Measurements from ENCODE around the gene KPRP.

Gene KPRP

DNA sequence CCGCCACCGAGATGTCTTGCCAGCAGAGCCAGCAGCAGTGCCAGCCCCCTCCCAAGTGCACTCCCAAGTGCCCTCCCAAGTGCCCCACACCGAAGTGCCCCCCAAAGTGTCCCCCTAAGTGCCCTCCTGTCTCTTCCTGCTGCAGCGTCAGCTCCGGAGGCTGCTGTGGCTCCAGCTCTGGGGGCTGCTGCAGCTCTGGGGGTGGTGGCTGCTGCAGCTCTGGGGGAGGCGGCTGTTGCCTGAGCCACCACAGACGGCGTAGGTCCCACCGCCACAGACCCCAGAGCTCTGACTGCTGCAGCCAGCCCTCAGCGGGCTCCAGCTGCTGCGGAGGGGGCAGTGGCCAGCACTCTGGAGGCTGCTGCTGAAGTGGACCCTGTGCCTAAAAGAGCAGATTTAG lies 18.5 kb downstream of the KPRP start:
- no peak for DNase-seq

DNA sequence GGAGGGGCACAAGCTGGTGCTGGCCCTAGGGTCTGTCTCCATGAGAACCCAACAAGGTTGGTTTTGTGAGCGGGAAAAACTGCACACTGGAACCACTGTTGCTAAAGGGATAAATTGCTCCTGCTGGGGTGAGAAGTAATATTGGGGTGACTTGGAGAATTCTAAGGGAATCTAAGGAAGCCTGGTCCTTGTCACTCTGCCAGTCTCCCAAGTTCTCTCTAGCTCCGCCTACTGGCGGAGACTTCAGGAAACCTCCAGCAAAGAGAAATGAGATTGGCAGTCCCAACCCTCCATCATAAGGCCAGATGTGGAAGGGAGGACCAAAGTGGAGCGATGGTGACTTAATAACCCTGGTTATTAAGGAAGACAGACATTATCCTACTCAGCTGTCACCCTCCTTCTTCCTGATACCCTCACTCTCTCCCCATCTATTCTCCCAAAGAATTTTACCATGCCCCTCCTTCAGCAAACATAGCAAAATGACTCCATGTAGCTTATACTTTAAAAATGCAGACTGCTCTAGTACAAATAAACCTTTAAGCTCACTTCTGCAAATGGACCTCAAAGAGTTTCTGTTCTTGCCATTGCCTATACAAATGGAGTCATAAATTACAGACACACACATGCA lies 19.8 kb downstream of the KPRP start:
- DNase-seq = no peak

- DNase-seq = no peak
These were observed 25.3 kb downstream of the KPRP start for GRCh38 chr1:152783095-152783494.

DNA sequence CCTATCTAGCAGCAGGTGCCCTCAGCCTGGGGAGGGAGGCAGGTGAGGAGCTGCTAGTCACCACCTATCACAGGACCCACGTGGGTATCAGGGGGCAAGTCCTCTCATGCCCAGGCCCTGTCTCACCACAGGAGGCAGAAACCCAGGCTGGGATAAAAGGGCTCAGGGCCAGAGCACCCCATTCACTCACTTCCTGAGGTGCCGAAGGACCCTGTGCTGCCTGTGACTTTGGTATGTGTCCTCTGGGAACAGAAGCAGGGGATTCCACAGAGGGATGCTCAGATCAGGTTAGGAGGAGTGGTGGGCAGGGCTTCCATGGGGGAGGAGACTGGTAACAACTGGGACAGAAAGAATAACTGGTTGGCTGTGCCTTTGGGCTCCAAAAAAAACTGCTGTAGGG lies 28.3 kb downstream of the KPRP start, which contains the start of gene LCE1E:
LCE1E (plus strand) TSS at position 181 of the 400 bp plus-strand sequence. CDS start 1,043 bp downstream, outside the sequence.
- no peak for DNase-seq

DNA sequence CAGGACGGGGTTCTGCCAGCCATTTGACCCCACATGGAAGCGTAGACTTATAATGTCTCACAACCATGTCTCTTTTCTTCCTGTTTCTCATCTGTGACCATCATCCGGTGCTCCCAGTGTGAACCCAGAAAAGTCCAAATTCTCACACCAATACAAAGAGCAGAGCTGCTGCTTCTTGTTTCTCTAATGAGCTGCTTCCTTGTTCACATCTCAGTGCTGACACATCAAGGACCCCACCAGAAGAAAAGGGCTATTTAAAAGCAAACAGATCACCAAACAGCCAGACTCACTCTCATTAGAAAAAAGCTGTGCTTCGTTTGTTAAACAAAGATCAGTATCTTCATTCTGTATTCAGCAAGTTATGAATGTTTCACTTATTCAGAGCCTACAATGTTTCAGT lies 37.9 kb downstream of the KPRP start:
- DNase-seq = no peak

DNA sequence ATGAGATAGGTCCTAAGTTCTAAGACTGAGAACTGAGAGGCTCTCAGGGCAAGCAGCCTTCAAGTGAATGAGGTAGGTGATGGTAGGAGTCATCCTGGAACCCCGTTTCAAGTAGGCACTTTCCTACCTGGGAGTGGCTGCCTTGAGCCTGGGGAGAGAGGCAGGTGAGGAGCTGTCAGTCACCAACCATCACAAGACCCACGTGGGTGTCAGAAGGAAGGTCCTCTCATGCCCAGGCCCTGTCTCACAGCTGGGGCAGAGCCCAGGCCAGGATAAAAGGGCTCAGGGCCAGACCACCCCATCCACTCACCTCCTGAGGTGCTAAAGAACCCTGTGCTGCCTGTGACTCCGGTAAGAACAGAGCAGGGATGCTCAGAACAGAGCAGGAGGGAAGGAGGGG lies 38.6 kb downstream of the KPRP start, which contains the start of gene LCE1D:
LCE1D (plus strand) TSS at position 301 of the 400 bp plus-strand sequence. CDS start 1,074 bp downstream, outside the sequence.
- DNase-seq = no peak

DNA sequence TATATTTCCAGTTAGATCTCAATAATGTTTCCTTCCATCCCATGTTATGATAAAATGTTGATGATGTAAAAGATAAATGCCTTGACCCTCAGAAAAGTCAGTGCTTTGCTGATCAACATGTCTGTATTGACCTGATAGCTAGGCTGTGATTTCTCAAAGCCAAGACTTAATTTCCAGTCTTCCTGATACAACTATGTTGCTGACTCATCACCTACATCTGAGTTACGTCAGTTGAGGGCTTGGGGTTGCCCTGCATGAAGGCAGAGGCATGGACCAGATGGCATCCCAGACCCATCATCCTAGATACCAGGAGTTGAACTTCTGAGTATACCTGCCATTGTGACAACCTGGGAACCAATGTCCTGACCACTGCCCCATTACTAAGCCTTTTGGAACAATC lies 43.5 kb downstream of the KPRP start:
- DNase-seq = no peak

GRCh38 chr1:152806576-152806975 lies 48.8 kb downstream of the KPRP start, which contains the start of gene LCE1C:
Gene LCE1C, minus strand, starts transcription at chr1:152806651. Its CDS starts 1,173 bp downstream, at chr1:152805478.
- DNase-seq = no peak

DNA sequence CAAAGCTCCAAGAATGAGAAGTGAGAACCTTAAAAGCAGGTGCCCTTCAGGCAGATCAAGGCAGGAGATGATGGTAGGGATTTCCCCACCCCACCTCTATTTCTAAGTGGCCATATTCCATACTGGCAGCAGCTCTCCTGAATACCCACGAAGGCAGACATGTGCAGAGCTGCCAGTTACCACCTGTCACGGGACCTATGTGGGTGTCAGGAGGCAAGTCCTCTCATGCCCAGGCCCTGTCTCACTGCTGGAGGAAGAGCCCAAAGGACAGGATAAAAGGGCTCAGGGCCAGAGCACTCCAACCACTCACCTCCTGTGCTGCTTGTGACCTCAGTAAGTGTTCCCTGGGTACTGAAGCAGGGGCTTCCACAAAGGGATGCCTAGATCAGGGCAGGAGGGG lies 53.2 kb downstream of the KPRP start:
- DNase-seq = no peak
